ENCODE data around the gene BTBD9.
"Not testable (repeated sequence)": the region's sequence is repeated elsewhere in the genome, so short reads cannot be mapped to it uniquely, and the experiment has no call there.

Gene BTBD9

GRCh38 chr6:38387461-38387860, 252.3 kb downstream of the BTBD9 start:
- DNase-seq (ENCODE audit: low spot score): no peak

GRCh38 chr6:38378801-38379200, 260.9 kb downstream of the BTBD9 start:
- DNase-seq (ENCODE audit: low spot score): no peak

- no peak for DNase-seq (ENCODE audit: low spot score)
Measured at GRCh38 chr6:38375937-38376336, 263.8 kb downstream of the BTBD9 start.

- no peak for DNase-seq (ENCODE audit: low spot score)
Measured at GRCh38 chr6:38375341-38375740, 264.4 kb downstream of the BTBD9 start.

GRCh38 chr6:38371881-38372280, 267.8 kb downstream of the BTBD9 start:
- DNase-seq (ENCODE audit: low spot score): no peak

GRCh38 chr6:38370653-38371601, 268.8 kb downstream of the BTBD9 start:
- DNase-seq (ENCODE audit: low spot score): no peak

- no peak for DNase-seq (ENCODE audit: low spot score)
Measured at GRCh38 chr6:38367231-38367630, 272.5 kb downstream of the BTBD9 start.

- DNase-seq (ENCODE audit: low spot score): no peak
Measured at GRCh38 chr6:38366234-38366633, 273.5 kb downstream of the BTBD9 start.

GRCh38 chr6:38364775-38365174, 275.0 kb downstream of the BTBD9 start:
- no peak for DNase-seq (ENCODE audit: low spot score)

- DNase-seq (ENCODE audit: low spot score): no peak
Measured at GRCh38 chr6:38364127-38364526, 275.6 kb downstream of the BTBD9 start.

GRCh38 chr6:38355519-38355918, 284.2 kb downstream of the BTBD9 start:
- no peak for DNase-seq (ENCODE audit: low spot score)

- no peak for DNase-seq (ENCODE audit: low spot score)
Measured at GRCh38 chr6:38354905-38355304, 284.8 kb downstream of the BTBD9 start.

GRCh38 chr6:38354037-38354381, 285.7 kb downstream of the BTBD9 start:
- no peak for DNase-seq (ENCODE audit: low spot score)

- no peak for DNase-seq (ENCODE audit: low spot score)
Measured at GRCh38 chr6:38353310-38354036, 286.3 kb downstream of the BTBD9 start.

- no peak for DNase-seq (ENCODE audit: low spot score)
Measured at GRCh38 chr6:38352636-38353035, 287.1 kb downstream of the BTBD9 start.

- DNase-seq (ENCODE audit: low spot score): no peak
Measured at GRCh38 chr6:38350942-38351341, 288.8 kb downstream of the BTBD9 start.

- DNase-seq (ENCODE audit: low spot score): no peak
Measured at GRCh38 chr6:38350220-38350619, 289.5 kb downstream of the BTBD9 start.

GRCh38 chr6:38349795-38350194, 289.9 kb downstream of the BTBD9 start:
- no peak for DNase-seq (ENCODE audit: low spot score)

- no peak for DNase-seq (ENCODE audit: low spot score)
Measured at GRCh38 chr6:38349221-38349620, 290.5 kb downstream of the BTBD9 start.

- DNase-seq (ENCODE audit: low spot score): no peak
Measured at GRCh38 chr6:38348371-38348770, 291.4 kb downstream of the BTBD9 start.

- DNase-seq (ENCODE audit: low spot score): not testable (repeated sequence)
Measured at GRCh38 chr6:38347829-38348228, 291.9 kb downstream of the BTBD9 start.

GRCh38 chr6:38346291-38347079, 293.2 kb downstream of the BTBD9 start:
- DNase-seq (ENCODE audit: low spot score): no peak

- no peak for DNase-seq (ENCODE audit: low spot score)
Measured at GRCh38 chr6:38345586-38345985, 294.1 kb downstream of the BTBD9 start.

Measured in SW480 (cell line).